Stimulated activated CD4-positive, alpha-beta T cell treated with anti-CD3 and anti-CD28 coated beads, Interleukin-1b, Interleukin-23, amount 100 ng/mL, for 1 hour (primary cell): ENCODE data around the gene SHROOM2.
"Not testable (repeated sequence)": the region's sequence is repeated elsewhere in the genome, so short reads cannot be mapped to it uniquely, and the experiment has no call there.

Experiments
- DNase-seq, 2 donors: peaks; one replicate each; pipeline ENCODE4 v3.0.0-alpha.2; 2020; ENCODE audit warnings: low read depth in 2 of 2

Gene SHROOM2

DNA sequence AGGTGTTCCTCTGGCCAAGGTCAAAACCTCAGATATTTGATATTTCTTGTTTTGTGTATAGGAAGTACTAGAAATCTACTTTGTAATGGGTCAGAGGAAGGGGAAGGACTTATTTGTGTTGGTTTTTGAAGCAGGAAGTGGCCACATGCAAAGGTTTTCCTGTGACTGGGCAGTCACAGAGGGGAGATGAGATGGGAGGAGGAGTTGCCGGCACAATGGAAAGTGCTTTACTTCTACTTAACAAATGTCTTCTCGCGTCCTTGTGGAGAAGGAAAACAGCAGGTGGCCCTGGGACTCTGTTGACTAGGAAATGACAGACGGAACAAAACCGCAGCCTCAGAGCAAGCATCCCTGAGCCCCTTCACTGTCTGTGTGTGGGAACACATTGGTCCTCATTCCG is 46.6 kb downstream of the SHROOM2 start:
- DNase-seq: no peak

DNA sequence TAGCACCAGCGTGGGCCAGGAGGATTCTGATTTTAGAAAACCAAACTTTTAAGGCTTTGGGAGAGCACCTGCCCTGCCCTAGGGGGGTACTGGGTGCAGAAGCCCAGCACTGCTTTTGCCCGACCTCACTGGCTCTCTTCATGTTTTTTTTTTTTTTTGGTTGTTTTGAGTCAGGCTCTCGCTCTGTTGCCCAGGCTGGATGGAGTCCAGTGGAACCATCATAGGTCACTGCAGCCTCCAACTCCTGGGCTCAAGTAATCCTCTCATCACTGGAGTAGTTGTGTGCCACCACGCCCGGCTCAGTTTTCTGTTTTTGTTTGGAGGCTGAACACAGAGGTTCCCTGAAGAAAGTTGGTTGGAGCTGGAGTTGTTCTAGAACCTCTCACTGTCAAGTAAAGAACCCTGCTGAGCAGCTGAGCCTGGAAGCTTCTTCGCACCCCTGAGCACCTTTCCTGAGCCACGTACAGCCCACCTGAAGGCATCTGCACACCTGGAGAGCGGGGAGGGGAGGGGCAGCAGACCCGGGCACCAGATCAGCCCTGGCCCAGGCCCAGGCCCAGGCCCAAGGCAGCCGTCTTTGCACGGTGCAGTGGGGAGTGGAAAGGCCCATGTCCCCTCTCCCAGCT is 49.5 kb downstream of the SHROOM2 start:
- no peak for DNase-seq

DNA sequence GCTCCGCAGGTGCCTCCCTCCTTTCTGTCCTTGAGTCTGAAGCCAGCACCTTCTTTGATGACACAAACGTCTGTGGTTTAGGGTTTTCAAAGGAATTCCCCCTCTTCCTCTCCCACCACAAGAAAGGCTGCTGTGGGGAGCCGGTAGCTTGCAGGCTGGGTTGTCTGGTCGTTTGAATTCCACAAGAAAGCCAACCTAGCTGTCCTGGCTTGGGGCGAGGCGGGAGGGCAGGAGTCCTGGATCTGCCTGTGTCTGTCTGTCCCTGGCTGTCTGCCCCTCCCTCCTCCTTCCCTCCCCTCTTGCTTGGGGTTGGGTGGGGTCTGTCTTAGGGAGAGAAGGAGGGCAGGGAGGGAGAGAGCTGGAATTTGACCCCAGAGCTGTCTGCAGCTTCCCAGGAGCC is 56.3 kb downstream of the SHROOM2 start:
- DNase-seq: no peak

DNA sequence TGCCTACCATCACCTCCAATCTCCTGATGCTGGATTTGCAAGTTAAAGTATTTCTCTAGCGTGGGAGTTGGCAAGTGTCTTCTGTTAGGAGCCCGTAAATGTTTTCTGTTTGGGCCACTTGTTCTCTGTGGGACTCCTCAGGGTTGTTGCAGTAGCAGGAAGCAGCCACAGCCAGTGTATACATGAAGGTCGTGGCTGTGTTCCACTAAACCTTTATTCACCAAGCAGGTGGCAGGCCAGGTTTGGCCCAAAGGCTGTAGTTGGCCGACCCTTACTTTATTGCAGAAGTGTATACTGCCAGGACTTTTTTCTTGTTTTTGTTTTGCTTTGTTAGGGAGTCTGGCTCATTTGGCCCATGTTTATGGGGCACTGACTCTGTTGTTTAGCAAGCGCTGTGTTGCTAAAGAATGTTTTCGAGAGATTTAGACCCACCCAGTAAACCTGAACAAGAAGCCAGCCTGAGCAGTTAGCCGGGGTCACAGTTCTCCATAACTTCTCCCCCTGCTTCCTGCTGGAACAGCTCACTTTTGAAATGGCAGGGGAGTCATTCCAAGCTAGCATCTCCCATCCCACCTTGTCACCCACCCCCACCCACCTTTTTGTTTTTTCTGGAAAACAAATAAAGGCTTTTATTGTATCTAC is 58.8 kb downstream of the SHROOM2 start:
- no peak for DNase-seq

DNA sequence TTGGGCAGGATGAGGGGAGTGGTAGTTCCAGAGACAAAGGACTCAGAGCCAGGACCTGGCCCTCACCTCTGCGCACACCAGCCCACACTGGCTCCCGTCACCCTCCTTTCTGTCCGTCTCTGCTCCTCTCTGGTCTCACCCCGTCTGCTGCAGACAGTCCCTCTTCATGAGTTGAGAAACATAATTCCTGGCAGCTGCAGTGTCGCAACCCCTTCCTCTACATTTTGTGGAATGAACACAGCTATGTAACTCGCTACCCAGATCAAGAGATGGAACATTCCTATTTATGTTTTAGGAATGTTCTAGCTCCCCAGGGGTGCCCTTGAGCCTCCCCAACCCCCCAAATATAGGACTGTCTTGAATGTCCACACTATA is 59.3 kb downstream of the SHROOM2 start:
- no peak for DNase-seq

DNA sequence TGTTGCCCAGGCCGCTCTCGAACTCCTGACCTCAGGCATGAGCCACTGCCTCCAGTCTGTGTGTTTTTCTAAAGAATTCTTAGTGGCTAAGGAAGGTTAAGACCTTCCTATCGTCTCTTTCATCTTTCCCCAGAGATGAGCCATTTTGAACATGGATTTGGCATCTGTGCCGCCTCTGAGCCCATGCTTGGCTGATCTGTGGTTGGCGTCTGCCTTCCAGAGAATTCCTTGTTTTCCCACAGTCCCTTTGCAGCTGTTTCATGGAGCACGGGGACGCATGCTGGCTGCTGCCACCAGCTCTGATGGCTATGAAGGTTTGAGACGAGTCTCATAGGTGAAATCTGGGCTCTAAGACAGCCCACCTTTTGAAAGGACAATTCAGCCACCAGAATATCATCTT is 60.4 kb downstream of the SHROOM2 start:
- DNase-seq: no peak

DNA sequence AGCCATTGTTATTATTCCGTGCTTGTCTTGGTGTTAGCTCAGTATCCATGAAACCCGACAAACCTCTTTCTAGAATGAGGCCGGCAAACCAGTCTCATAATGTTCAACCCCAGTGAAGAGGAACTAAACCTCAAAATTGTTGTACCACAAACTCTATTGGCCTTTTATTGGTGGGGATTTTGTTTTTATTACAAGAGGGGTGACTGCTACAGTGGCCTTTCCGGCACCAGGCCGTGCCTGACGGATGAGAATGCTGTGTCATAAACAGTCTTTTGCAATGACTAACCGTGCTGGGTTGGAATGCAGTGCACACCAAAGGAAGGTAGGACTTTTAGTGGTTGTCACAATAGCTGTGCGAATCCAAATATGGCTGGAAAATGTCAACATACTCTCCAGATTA is 60.8 kb downstream of the SHROOM2 start:
- DNase-seq: no peak

DNA sequence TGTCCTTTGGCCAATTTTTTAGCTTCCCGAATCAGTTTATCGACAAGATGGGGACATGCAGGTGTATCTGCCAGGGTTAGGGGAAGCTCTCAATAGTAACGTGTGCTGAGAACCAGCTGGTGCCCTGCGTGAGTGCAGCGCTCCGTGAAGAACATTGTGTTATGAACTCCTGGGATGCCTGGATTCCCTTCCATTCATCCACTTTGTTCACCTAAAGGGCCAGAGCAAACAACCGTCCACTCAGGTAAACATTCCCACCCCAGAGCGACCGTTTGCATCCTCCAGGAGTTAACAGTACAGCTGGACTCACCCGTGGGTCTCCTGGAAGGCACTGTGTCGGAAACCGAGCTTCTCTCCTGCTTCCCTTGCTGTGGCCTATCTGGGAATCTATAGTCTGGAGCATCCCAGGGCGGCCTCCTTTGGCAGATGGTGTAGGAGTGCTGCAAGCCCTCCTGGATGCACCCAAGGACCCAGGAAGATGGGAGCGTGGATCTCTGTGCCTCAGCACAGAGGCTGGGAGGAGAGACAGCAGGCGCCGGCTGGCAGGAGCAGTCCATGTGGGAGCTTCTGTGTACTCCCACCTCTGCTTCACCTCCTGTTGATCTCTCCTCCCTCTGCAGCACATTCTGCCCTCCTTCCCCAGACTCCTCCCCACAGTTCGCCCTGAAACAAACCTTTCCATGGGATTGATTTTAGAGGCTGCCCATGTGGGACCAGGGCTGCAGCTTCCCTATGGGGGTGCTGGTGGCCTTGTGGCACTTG is 62.7 kb downstream of the SHROOM2 start:
- DNase-seq: no peak

DNA sequence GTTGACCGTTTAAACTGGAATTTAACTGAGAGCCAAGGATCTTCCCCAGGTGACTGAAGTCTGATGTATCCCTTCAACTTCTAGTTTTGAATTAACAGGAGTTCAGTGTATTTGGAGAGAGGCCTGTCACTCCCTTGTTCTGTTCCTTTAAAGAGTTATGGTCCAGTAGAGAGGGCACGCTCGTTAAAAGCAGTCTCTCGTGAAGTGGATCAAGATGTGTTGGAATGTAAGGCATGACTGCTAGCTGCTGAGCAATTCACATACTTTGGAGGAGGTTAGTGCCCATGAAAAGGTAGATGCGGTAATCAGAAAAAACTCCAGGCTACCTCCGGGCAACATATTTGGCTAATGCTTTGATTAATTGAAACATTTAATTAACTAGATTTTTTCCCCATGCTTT is 65.7 kb downstream of the SHROOM2 start:
- no peak for DNase-seq

DNA sequence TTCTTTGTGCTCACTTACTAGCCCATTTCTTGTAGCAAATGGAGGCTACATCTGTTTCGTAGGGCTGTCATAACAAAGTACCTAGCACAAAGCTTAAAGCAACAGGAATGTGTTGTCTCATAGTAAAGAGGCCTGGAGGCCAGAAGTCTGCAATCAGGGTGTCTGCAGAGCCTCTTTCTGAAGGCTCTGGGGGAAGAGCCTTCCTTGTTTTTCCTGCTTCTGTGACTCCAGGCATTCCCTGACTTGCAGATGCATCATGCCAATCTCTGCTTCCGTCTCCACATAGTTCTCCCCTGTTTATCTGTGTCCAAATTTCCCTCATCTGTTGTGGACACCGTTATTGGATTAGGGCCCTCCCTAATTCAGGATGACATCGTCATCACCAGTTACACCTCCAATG is 67.1 kb downstream of the SHROOM2 start:
- DNase-seq: no peak

DNA sequence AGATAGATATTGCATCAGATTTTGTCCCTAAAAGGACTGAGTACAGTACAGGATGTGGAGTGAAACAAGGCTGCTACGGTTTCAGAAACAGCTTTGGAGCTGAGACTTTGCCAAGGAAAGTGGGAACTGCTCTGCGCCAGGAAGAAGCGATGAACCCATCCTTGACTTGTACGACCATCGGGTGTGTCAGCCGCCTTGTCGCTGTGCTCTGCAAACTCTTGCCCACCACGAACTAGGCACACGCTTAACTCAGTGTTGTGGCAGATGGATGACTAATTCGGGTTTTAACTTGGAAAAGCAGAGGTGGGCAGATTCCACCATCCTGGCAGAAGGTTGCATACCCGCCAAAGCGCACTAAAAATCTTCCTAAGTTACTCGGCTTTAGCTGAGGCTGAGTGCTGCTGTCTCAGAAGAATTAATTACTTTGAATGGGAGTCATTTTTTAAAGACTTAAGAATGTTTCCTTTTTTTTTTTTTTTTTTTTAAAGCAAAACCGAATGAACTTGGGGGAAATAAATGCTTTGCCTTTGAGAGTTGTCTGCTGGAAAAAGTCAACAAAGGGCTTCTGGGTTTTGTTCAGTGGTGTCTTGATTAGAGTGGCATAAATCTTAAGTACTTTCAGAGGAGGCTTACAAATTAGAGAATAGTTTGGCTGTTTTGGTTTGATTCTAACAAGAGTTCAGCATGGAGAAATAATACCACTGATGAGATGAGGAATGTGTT is 69.5 kb downstream of the SHROOM2 start:
- no peak for DNase-seq

DNA sequence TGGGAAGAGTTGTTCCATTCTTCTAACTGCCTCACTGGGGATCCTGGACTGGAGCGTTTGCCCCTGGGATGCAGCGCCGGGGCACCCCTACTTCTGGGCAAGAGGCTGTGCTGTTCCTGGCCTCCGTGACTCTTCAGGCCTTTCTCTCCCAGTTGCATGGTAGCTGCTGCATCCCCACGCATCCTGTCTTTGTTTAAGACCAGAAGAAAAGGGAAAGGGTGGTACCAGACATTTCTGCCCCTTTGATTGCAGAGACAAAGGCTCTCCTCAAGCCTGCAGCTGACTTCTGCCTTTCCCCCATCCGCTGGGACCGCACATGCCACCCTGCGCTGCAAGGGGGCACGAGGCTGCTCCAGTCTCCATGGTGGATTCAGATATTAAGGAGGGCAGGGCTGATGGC is 70.4 kb downstream of the SHROOM2 start:
- no peak for DNase-seq

DNA sequence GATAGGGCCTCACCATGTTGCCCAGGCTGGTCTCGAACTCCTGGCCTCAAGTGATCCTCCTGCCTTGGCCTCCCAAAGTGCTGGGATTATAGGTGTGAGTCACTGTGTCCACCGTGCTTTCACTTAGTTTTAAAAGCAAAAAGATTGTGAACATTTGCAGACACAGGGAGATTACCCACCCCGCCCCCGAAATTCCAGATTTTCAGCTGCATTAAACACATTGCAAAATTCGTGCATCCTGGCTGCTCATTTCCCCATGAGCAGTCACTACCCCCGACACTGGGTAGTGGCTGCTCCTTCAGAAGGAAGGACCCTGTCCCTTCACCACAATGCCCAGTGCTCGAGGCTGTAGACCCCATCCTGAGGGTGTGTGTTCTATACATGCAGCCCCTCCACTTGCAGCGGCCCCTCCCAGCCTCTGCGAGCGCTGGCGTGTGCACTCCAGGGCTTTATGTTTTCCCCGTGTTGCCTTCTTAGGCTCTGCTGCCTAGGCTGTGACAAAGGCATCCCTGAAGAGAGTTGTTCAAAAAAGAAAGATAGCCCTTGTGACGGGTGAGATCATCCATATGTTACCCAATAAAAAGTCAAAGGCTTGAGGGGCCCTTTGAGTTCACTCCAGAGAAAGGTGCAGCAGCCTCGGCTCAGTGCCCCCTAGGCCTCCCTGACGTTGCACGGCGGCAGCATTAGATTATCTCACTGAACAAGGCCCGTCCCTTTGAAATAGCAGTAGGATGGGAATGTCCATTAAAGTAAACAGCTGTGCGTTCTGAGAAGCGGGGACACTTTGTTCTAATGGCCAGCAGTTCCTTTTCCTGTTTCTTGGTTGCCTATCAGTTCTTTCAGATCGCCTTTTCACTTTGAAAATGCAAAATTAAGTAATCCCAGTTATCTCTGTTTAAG is 71.6 kb downstream of the SHROOM2 start:
- DNase-seq: no peak

DNA sequence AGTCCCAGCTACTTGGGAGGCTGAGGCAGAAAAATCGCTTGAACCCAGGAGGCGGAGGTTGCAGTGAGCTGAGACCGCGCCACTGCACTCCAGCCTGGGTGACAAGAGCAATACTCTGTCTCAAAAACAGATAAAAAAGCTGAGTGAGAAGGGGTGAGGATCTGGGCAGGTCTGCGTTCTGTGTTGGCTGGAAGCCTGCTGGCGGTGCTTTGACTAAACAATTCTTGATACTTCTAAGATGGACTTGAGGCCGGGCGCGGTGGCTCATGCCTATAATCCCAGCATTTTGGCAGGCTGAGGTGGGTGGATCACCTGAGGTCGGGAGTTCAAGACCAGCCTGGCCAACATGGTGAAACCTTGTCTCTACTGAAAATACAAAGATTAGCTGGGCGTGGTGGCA is 72.5 kb downstream of the SHROOM2 start:
- DNase-seq: not testable (repeated sequence)

DNA sequence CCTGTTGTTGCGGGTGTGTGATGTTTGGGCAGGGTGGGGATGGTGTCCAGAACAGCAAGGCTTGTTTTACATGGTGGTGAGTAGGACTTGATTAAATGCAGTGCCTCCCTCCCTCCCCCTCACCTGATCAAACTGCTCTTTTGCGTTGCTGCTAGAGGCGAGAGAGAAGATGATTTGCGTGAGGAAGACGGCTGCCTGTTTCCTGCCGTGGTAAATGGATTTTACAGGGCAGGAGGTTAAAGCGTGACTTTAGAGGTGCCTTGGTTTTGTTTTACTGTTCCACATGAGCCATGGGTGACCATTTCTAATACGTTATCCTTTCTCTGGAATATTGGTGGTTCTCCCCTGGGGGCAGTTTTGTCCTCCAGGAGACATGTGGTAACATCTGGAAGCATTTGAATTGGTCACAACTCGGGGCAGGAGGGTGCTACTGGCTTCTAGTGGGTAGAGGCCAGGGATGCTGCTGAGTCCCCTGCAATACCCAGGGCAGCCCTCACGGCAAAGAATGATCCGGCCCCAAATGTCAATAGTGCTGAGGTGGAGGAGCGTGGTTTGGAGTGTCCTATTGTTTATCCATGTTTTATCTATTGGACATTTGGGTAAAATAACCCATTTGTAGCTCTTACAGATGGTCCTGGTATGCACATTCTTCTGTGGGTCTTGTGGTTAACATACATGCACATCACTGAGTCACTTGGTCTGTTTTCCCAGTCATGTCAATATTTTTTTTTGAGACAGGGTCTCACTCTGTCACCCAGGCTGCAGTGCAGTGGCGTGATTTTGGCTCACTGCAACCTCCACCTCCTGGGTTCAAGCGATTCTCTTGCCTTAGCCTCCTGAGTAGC is 73.7 kb downstream of the SHROOM2 start:
- no peak for DNase-seq

DNA sequence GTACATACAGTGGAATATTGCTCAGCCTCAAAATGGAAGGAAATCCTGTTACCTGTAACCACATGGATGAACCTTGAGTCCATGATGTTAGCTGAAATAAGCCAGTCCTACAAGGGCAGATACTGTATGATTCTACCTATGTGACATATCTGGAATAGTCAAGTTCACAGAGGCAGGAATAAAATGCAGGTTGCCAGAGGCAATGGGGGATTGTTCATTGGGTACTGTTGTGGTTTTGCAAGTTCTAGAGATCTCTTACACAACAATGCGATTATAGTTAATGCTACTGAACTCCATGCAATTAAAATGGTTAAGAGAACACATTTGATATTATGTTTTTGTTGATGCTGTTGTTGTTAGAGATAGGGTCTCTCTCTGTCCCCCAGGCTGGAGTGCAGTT is 74.6 kb downstream of the SHROOM2 start:
- no peak for DNase-seq

DNA sequence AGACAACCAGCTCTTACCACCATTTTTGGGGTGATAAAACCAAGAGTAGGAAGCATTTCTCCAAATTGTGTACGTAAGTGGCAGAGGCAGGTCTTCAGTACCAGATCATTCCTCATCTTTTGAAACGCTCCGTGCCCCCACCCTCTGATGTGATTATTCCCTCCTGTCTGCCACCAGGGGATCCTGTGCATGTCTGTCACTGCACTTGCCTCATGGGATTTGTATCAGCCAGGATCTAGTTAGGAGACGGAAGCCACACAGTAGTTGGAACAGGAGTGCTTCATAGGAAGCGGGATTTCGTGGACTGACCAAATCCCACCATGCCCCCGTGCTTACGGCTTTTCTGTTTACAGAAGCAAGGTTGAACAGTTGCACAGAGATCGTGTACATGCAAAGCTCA is 75.5 kb downstream of the SHROOM2 start:
- DNase-seq: no peak

DNA sequence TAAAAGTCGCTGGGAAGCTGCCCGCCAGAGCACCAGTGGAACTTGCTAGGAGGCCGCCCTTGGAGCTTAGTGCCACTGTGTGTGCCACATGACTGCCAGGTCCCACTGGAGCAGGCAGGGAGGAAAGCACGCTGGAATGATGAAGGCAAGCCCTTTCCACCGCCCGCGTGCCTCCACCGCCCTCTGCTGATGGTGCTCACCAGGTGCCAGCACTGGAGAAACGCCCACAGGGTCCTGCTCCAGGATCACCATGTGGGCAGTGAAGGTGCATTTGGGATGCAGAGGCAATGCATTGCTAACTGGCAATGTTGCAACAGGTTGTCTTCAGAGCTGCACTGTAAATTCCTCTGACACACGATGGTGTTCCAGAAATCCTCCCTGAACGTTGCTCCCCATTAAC is 76.3 kb downstream of the SHROOM2 start:
- no peak for DNase-seq

DNA sequence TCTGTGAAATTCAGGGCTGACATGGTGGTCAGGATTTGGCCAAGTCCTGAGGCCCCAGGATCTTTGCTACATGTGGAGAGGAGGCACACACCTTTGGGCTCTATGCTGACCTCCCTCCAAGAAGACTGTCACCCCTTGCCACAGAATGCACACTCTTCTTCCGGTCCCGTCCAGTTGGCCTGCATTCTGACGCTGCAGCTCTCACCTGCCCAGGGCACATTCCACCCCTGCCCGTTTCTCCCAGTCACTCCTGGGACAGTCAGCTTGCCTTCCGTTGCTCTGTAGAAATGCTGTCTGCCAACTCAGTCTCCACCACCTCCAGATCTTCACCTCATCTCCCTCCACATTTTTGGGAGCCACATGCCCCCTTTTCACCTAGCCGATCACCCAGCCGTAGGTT is 76.7 kb downstream of the SHROOM2 start:
- no peak for DNase-seq

DNA sequence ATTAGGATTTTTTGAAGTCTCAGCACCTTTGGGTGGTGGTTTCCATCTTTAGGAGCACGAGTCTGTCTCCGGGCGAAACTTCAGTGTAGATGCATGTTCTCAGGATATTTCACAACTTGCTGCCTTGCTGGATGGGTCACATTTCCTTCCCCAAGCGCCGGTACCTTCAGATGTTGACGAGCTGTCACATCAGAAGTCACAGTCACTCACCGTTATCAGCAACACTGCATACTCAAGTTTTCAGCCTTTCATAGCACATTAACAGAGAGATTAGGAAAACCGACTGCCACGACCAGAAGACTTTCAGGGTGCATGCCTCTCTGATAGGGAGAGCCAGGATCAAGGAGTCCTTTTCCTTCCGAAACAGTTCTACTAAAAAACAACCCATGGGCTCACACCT is 77.8 kb downstream of the SHROOM2 start:
- no peak for DNase-seq
